GM23338 (cell line): ENCODE measurements around the gene SHMT1. TPM values are rescaled to one million over a fixed set of nuclear protein-coding genes. Genes with fewer than 3 reads are reported as not detected.

ENCODE experiments used
- ATAC-seq: fragments of 200-7000 bp; cut with Tn5 transposase; 3 replicates; pipeline ENCODE4 v1.9.1; 2020
- DNase-seq: peaks from one replicate; pipeline ENCODE4 v3.0.0-alpha.2; 2015; ENCODE audit warnings: low spot score
- H2AFZ ChIP-seq: fragments of 200-600 bp; sonication (generic); 2 replicates; pipeline ENCODE4 v1.8.0; 2016; ENCODE audit warnings: antibody characterized with exemption, mild to moderate bottlenecking, moderate library complexity
- H3F3A ChIP-seq: fragments of 200-600 bp; sonication (generic); replicated peaks from 2 replicates; pipeline ENCODE4 v1.8.0; 2017; ENCODE audit warnings: antibody characterized with exemption, mixed run types, low read depth
- H3K27ac ChIP-seq: fragments of 200-600 bp; sonication (generic); 2 replicates; pipeline ENCODE4 v1.6.1; 2016; ENCODE audit warnings: low read depth
- H3K27me3 ChIP-seq: fragments of 200-600 bp; sonication (generic); 2 replicates; pipeline ENCODE4 v1.8.0; 2016; ENCODE audit warnings: mild to moderate bottlenecking, mixed run types, moderate library complexity; ENCODE audit not compliant: insufficient read depth
- H3K36me3 ChIP-seq: fragments of 200-600 bp; sonication (generic); 2 replicates; pipeline ENCODE4 v1.8.0; 2016; ENCODE audit warnings: mild to moderate bottlenecking; ENCODE audit not compliant: insufficient read depth
- H3K4me1 ChIP-seq: fragments of 200-600 bp; sonication (generic); 2 replicates; pipeline ENCODE4 v1.8.0; 2016; ENCODE audit warnings: mild to moderate bottlenecking, moderate library complexity; ENCODE audit not compliant: insufficient read depth
- H3K4me2 ChIP-seq: fragments of 200-600 bp; sonication (generic); 2 replicates; pipeline ENCODE4 v1.7.1; 2017; ENCODE audit warnings: mixed run types
- H3K4me3 ChIP-seq: fragments of 200-600 bp; sonication (generic); 2 replicates; pipeline ENCODE4 v1.6.1; 2016; ENCODE audit warnings: mixed run types
- H3K79me2 ChIP-seq: fragments of 200-600 bp; sonication (generic); replicated peaks from 2 replicates; pipeline ENCODE4 v1.8.0; 2017; ENCODE audit warnings: mild to moderate bottlenecking; ENCODE audit not compliant: insufficient read depth
- H3K9me2 ChIP-seq: fragments of 200-600 bp; sonication (generic); 2 replicates; pipeline ENCODE4 v1.8.0; 2017; ENCODE audit not compliant: insufficient read depth
- H4K20me1 ChIP-seq: fragments of 200-600 bp; sonication (generic); replicated peaks from 2 replicates; pipeline ENCODE4 v1.8.0; 2017; ENCODE audit warnings: mild to moderate bottlenecking; ENCODE audit not compliant: insufficient read depth
- H3K27ac Mint-ChIP-seq: 2 replicates; pipeline ENCODE4 v1.8.0; 2020; ENCODE audit warnings: inconsistent platforms, mild to moderate bottlenecking, moderate library complexity, mixed read lengths
- H3K27me3 Mint-ChIP-seq: 3 replicates; pipeline ENCODE4 v1.8.0; 2022; ENCODE audit warnings: low read depth, mild to moderate bottlenecking, moderate library complexity, mixed read lengths, inconsistent platforms; ENCODE audit not compliant: insufficient read depth, poor library complexity
- H3K36me3 Mint-ChIP-seq: 3 replicates; pipeline ENCODE4 v1.8.0; 2021; ENCODE audit warnings: low read depth, mild to moderate bottlenecking, inconsistent platforms, moderate library complexity, mixed read lengths
- H3K4me1 Mint-ChIP-seq: 3 replicates; pipeline ENCODE4 v1.8.0; 2020; ENCODE audit warnings: mild to moderate bottlenecking, inconsistent platforms, mixed read lengths
- H3K4me3 Mint-ChIP-seq: 3 replicates; pipeline ENCODE4 v1.8.0; 2021; ENCODE audit warnings: moderate library complexity, mild to moderate bottlenecking, inconsistent platforms, mixed read lengths
- H3K9me3 Mint-ChIP-seq: 3 replicates; pipeline ENCODE4 v1.8.0; 2020; ENCODE audit warnings: moderate library complexity, mild to moderate bottlenecking, inconsistent platforms, mixed read lengths
- CREB1 ChIP-seq: fragments of 250-450 bp; sonication (Bioruptor Pico); IDR thresholded peaks from 2 replicates; pipeline ENCODE4 v1.5.0; 2020; ENCODE audit warnings: low read depth, mild to moderate bottlenecking, moderate library complexity
- CTCF ChIP-seq, 2 experiments: fragments of 200-600 bp in 1 of 2; sonication (generic) in 1 of 2; conservative IDR thresholded peaks; 2 replicates each; pipeline versions ENCODE4 v1.5.1 to v1.6.1; 2016 to 2017; ENCODE audit warnings: antibody characterized with exemption in 2 of 2, low read depth in 2 of 2, mild to moderate bottlenecking in 2 of 2, moderate library complexity in 1 of 2
- ETS1 ChIP-seq: IDR thresholded peaks from 2 replicates; pipeline ENCODE4 v1.6.1; 2016; ENCODE audit warnings: antibody characterized with exemption
- EZH2 ChIP-seq: fragments of 200-600 bp; sonication (generic); IDR thresholded peaks from one replicate; pipeline ENCODE4 v1.8.0; 2017; ENCODE audit warnings: antibody characterized with exemption, mild to moderate bottlenecking, low read depth; ENCODE audit not compliant: unreplicated experiment
- EZH2phosphoT487 ChIP-seq: fragments of 200-600 bp; sonication (generic); IDR thresholded peaks from one replicate; pipeline ENCODE4 v1.8.1; 2018; ENCODE audit warnings: antibody characterized with exemption; ENCODE audit not compliant: unreplicated experiment
- JUNB ChIP-seq: IDR thresholded peaks from one replicate; pipeline ENCODE4 v1.6.1; 2016; ENCODE audit warnings: antibody characterized with exemption; ENCODE audit not compliant: unreplicated experiment
- NANOG ChIP-seq: IDR thresholded peaks from 2 replicates; pipeline ENCODE4 v1.6.1; 2016; ENCODE audit warnings: antibody characterized with exemption, borderline replicate concordance
- POLR2AphosphoS5 ChIP-seq: IDR thresholded peaks from 2 replicates; pipeline ENCODE4 v1.6.1; 2016; ENCODE audit warnings: antibody characterized with exemption, low read depth
- REST ChIP-seq: IDR thresholded peaks from one replicate; pipeline ENCODE4 v1.6.1; 2018; ENCODE audit warnings: antibody characterized with exemption; ENCODE audit not compliant: unreplicated experiment
- STAT1 ChIP-seq: IDR thresholded peaks from one replicate; pipeline ENCODE4 v1.6.1; 2016; ENCODE audit warnings: antibody characterized with exemption; ENCODE audit not compliant: unreplicated experiment
- ZNF114 ChIP-seq: fragments of 250-450 bp; sonication (Bioruptor Pico); IDR thresholded peaks from 2 replicates; pipeline ENCODE4 v1.5.0; 2020; ENCODE audit warnings: mild to moderate bottlenecking, moderate library complexity
- ZNF331 ChIP-seq: fragments of 250-450 bp; sonication (Bioruptor Pico); IDR thresholded peaks from 2 replicates; pipeline ENCODE4 v1.5.0; 2020; ENCODE audit warnings: low read depth, mild to moderate bottlenecking, moderate library complexity
- polyA plus RNA-seq: library from polyadenylated mRNA; unstranded; fragments of >200 nt; fragmentation: Nextera tagmentation; extraction: Ambion mirVana; gene quantifications from 2 replicates; pipeline ENCODE4 v1.2.1, GENCODE V29; 2016
- total RNA-seq: library from RNA; depleted of rRNA; stranded (reverse); fragments of >200 nt; shearing (Covaris generic); gene quantifications from 2 replicates; pipeline ENCODE4 v1.2.3, GENCODE V29; 2014

SHMT1 gene
- total and polyA plus RNA-seq, 2 experiments from 2014 or later, result 22.8 to 33.3 TPM

- TF ChIP-seq CTCF (conservative IDR thresholded peaks at IDR 0.05; ENCODE audit: low read depth in 2 of 2) (no peak), POLR2AphosphoS5 (no peak)
Observed at GRCh38 chr17:18331879-18332278, 31.5 kb downstream of the SHMT1 start (continued).

- H3K4me1 ChIP-seq, result no peaks in the 10 kb centered on the region
- Mint-ChIP-seq H3K27ac (no peak overlapping the region; the same call in 1 of the 2 replicates), H3K4me1 (no peaks in the 10 kb centered on the region), H3K4me3 (no peak overlapping the region), H3K27me3 (peaks cover 8% of the 10 kb centered on the region), H3K36me3 (peaks cover 62% of the 10 kb centered on the region), H3K9me3 (peaks cover 3% of the 10 kb centered on the region)
- DNase-seq (no peak), ATAC-seq (no peak)
- no peaks in the 10 kb centered on the region for H3K79me2 ChIP-seq
- TF ChIP-seq JUNB (no peak), REST (no peak), CREB1 (CRISPR knock-in tag) (no peak), POLR2AphosphoS5 (no peak), ETS1 (no peak), EZH2 (no peak), CTCF (conservative IDR thresholded peaks at IDR 0.05; ENCODE audit: low read depth in 2 of 2) (no peak), ZNF114 (CRISPR knock-in tag) (no peak), EZH2phosphoT487 (no peak), ZNF331 (CRISPR knock-in tag) (no peak), NANOG (no peak), STAT1 (no peak)
- H3K4me2 ChIP-seq, result no peak overlapping the region
- H3K4me3 ChIP-seq, result no peak overlapping the region
- H4K20me1 ChIP-seq, result no peaks in the 10 kb centered on the region; the same call in 1 of the 2 replicates
- no peaks in the 10 kb centered on the region; the same call in none of the 2 replicates for H3K36me3 ChIP-seq
- no peaks in the 10 kb centered on the region for H3K9me2 ChIP-seq
- no peaks in the 10 kb centered on the region for H3K27me3 ChIP-seq
- H2AFZ ChIP-seq, result no peak overlapping the region
- peak overlapping the region; percentile 19; the same call in 1 of the 2 replicates for H3K27ac ChIP-seq
- no peaks in the 10 kb centered on the region; the same call in 1 of the 2 replicates for H3F3A ChIP-seq
Observed at GRCh38 chr17:18328643-18329204, 34.6 kb downstream of the SHMT1 start.
